ENCODE data around the gene RELN. TPM values are rescaled to one million over a fixed set of nuclear protein-coding genes. Genes with fewer than 3 reads are reported as not detected.

Gene RELN
- total and polyA plus RNA-seq, 2 donors (not counting 1 experiment from before 2014, with no cell fraction given), result 0.33 to 31.8 TPM

DNA sequence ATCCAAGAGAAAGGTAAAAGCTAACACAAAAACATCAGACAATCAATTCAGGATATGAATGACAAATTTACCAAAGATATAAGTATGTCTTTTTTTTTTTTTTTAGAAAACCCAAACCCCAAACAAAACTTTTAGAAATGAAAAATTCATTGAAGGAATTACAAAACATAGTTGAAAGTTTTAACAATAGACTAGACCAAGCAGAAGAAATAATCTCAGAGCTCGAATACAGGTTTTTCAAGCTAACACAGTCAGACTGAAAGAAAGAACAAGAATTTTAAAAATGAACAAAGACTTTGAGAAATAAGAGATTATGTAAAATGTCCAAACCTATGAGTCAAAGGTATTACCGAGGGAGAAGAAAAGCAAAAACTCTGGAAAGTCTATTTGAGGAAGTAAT is 345.1 kb downstream of the RELN start:
- DNase-seq (ENCODE audit: low read depth in 2 of 2), result no peak
- H3K27ac ChIP-seq (ENCODE audit: insufficient read depth, low read length), result no peak overlapping the region
- no peak overlapping the region for H2AFZ ChIP-seq (ENCODE audit: low read length)
- no peaks in the 10 kb centered on the region for H4K20me1 ChIP-seq (ENCODE audit: control insufficient read depth, extremely low read depth, insufficient read depth, low read length)
- no peak for TF ChIP-seq EZH2 (IDR thresholded peaks at IDR 0.05; ENCODE audit: low read length, missing control alignments)
- TF ChIP-seq, protein P1, sequence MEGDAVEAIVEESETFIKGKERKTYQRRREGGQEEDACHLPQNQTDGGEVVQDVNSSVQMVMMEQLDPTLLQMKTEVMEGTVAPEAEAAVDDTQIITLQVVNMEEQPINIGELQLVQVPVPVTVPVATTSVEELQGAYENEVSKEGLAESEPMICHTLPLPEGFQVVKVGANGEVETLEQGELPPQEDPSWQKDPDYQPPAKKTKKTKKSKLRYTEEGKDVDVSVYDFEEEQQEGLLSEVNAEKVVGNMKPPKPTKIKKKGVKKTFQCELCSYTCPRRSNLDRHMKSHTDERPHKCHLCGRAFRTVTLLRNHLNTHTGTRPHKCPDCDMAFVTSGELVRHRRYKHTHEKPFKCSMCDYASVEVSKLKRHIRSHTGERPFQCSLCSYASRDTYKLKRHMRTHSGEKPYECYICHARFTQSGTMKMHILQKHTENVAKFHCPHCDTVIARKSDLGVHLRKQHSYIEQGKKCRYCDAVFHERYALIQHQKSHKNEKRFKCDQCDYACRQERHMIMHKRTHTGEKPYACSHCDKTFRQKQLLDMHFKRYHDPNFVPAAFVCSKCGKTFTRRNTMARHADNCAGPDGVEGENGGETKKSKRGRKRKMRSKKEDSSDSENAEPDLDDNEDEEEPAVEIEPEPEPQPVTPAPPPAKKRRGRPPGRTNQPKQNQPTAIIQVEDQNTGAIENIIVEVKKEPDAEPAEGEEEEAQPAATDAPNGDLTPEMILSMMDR (conservative IDR thresholded peaks at IDR 0.05 in 1 of 2, IDR thresholded peaks at IDR 0.05 in 1 of 2; ENCODE audit: low read depth in 1 of 2, low read length in 2 of 2), result no peak
- no peaks in the 10 kb centered on the region for H3K9me3 ChIP-seq (ENCODE audit: control insufficient read depth, insufficient read depth, low read depth, low read length)
- H3K4me1 ChIP-seq (ENCODE audit: control insufficient read depth, extremely low read depth, insufficient read depth, low read length), result peaks cover 3% of the 10 kb centered on the region
- H3K79me2 ChIP-seq (ENCODE audit: control insufficient read depth, insufficient read depth, low read length), result no peaks in the 10 kb centered on the region
- H3K27me3 ChIP-seq (ENCODE audit: control insufficient read depth, insufficient read depth, low read length), result no peaks in the 10 kb centered on the region
- H3K4me3 ChIP-seq (replicated peaks in 1 of 4; ENCODE audit: control extremely low read depth in 1 of 4, insufficient read depth in 1 of 4, low read depth in 3 of 4, low read length in 4 of 4), result no peak overlapping the region
- no peak overlapping the region for H3K4me2 ChIP-seq (ENCODE audit: extremely low read depth, insufficient read depth, low read length)
- no peak overlapping the region for H3K9ac ChIP-seq (ENCODE audit: insufficient read depth, low read length)
- no peaks in the 10 kb centered on the region for H3K36me3 ChIP-seq (ENCODE audit: control insufficient read depth, insufficient read depth, low read length)

DNA sequence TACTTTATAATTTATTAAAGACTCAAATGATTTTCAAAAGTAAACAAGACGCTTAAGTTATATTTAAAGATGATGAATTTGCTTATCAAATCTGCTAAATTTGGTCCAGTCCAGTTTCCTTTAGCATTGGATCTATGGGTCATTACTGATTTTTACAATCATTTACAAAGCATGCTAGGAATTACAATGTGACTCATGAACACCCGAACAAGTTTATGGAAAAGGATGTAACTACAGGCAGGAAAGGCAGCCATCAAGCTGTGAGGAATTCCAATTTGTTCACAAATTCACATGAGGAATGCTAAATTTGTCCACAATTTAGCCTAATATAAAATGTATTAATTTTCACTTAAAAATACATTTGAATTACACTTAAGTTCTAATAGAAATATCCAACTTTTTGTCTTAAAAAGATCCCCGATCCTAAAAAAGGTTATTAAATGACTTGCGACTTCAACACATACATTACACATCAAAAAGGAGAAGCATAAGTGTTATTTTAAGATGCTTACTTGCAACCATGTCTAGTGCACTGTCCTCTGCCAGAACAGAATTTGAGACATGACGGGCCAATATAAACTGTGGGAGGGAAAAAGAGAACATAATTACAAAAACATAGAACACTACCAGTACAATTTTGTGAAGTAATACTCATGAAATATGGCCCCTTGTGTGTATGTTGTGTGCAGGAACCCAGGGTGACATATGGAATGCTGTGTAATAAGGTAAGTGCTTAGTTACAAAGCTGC is 349.3 kb downstream of the RELN start:
- Histone ChIP-seq H2AFZ (ENCODE audit: low read length) (peak overlapping the region; percentile 10), H3K4me2 (ENCODE audit: extremely low read depth, insufficient read depth, low read length) (peak overlapping the region; percentile 8), H3K27me3 (ENCODE audit: control insufficient read depth, insufficient read depth, low read length) (no peaks in the 10 kb centered on the region), H3K27ac (ENCODE audit: insufficient read depth, low read length) (peak overlapping the region; percentile 1), H4K20me1 (ENCODE audit: control insufficient read depth, extremely low read depth, insufficient read depth, low read length) (no peaks in the 10 kb centered on the region), H3K9me3 (ENCODE audit: control insufficient read depth, insufficient read depth, low read depth, low read length) (no peaks in the 10 kb centered on the region), H3K79me2 (ENCODE audit: control insufficient read depth, insufficient read depth, low read length) (no peaks in the 10 kb centered on the region), H3K4me1 (ENCODE audit: control insufficient read depth, extremely low read depth, insufficient read depth, low read length) (peaks cover 12% of the 10 kb centered on the region), H3K4me3 (replicated peaks in 1 of 4; ENCODE audit: control extremely low read depth in 1 of 4, insufficient read depth in 1 of 4, low read depth in 3 of 4, low read length in 4 of 4) (no peak overlapping the region), H3K9ac (ENCODE audit: insufficient read depth, low read length) (no peak overlapping the region), H3K36me3 (ENCODE audit: control insufficient read depth, insufficient read depth, low read length) (no peaks in the 10 kb centered on the region)
- peak; percentile 34 to 85 for DNase-seq (ENCODE audit: low read depth in 2 of 2)
- no peak for TF ChIP-seq EZH2 (IDR thresholded peaks at IDR 0.05; ENCODE audit: low read length, missing control alignments)
- TF ChIP-seq, protein P1 (conservative IDR thresholded peaks at IDR 0.05 in 1 of 2, IDR thresholded peaks at IDR 0.05 in 1 of 2; ENCODE audit: low read depth in 1 of 2, low read length in 2 of 2), result no peak

DNA sequence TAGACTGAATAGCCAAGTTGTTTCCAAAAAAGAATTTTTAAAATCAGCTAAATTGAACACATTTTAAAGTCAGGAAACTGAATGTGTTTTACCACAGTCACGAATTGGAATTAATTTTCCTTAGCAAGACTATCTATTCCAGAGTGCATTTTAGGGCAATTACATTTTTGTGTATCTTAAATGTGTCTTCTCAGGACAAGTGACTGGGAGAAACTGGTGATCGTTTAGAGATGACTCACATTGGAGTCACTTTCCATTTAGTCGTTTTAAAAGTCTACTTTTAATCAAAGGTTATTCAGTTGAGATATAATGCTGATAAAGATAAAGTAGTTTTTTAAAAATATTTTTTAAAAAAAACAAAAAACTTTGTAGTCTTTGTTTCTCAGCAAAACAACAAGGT is 351.7 kb downstream of the RELN start:
- Histone ChIP-seq H3K4me3 (replicated peaks in 1 of 4; ENCODE audit: control extremely low read depth in 1 of 4, insufficient read depth in 1 of 4, low read depth in 3 of 4, low read length in 4 of 4) (no peak overlapping the region), H4K20me1 (ENCODE audit: control insufficient read depth, extremely low read depth, insufficient read depth, low read length) (no peaks in the 10 kb centered on the region), H3K27me3 (ENCODE audit: control insufficient read depth, insufficient read depth, low read length) (no peaks in the 10 kb centered on the region), H3K9me3 (ENCODE audit: control insufficient read depth, insufficient read depth, low read depth, low read length) (no peaks in the 10 kb centered on the region), H3K36me3 (ENCODE audit: control insufficient read depth, insufficient read depth, low read length) (no peaks in the 10 kb centered on the region), H3K27ac (ENCODE audit: insufficient read depth, low read length) (peak overlapping the region; percentile 61), H3K9ac (ENCODE audit: insufficient read depth, low read length) (no peak overlapping the region), H2AFZ (ENCODE audit: low read length) (no peak overlapping the region), H3K4me2 (ENCODE audit: extremely low read depth, insufficient read depth, low read length) (no peak overlapping the region), H3K79me2 (ENCODE audit: control insufficient read depth, insufficient read depth, low read length) (no peaks in the 10 kb centered on the region), H3K4me1 (ENCODE audit: control insufficient read depth, extremely low read depth, insufficient read depth, low read length) (peaks cover 12% of the 10 kb centered on the region)
- TF ChIP-seq EZH2 (IDR thresholded peaks at IDR 0.05; ENCODE audit: low read length, missing control alignments), result no peak
- TF ChIP-seq, protein P1 (conservative IDR thresholded peaks at IDR 0.05 in 1 of 2, IDR thresholded peaks at IDR 0.05 in 1 of 2; ENCODE audit: low read depth in 1 of 2, low read length in 2 of 2), result no peak
- DNase-seq (ENCODE audit: low read depth in 2 of 2), result peak; percentile 41 to 62

Data from fibroblast of lung (primary cell).